HEK293 (cell line): ENCODE results near the gene EIF4G1.
A peak's percentile ranks its signal among the peaks of the same experiment; 100 is the strongest.

ENCODE experiments used
- EGR2 ChIP-seq: fragments of 450-650 bp; formaldehyde crosslinking; IDR thresholded peaks from 2 replicates; pipeline ENCODE4 v1.5.1; 2016; ENCODE audit warnings: low read depth, missing biosample characterization, missing genetic modification characterization
- GLI4 ChIP-seq: fragments of 450-650 bp; formaldehyde crosslinking; IDR thresholded peaks from 2 replicates; pipeline ENCODE4 v1.5.1; 2016; ENCODE audit warnings: missing biosample characterization, missing genetic modification characterization
- IKZF3 ChIP-seq: fragments of 450-650 bp; IDR thresholded peaks from 2 replicates; pipeline ENCODE4 v1.5.0; 2018; ENCODE audit warnings: missing biosample characterization, mild to moderate bottlenecking, missing genetic modification characterization, moderate library complexity
- KLF1 ChIP-seq: fragments of 450-650 bp; formaldehyde crosslinking; IDR thresholded peaks from 2 replicates; pipeline ENCODE4 v1.5.1; 2016; ENCODE audit warnings: missing biosample characterization, missing genetic modification characterization
- KLF16 ChIP-seq: fragments of 450-650 bp; formaldehyde crosslinking; IDR thresholded peaks from 2 replicates; pipeline ENCODE4 v1.5.1; 2017; ENCODE audit warnings: missing biosample characterization, missing genetic modification characterization
- KLF8 ChIP-seq: fragments of 450-650 bp; formaldehyde crosslinking; IDR thresholded peaks from 2 replicates; pipeline ENCODE4 v1.5.1; 2016; ENCODE audit warnings: missing biosample characterization, missing genetic modification characterization
- KLF9 ChIP-seq: fragments of 450-650 bp; formaldehyde crosslinking; IDR thresholded peaks from 2 replicates; pipeline ENCODE4 v1.5.1; 2016; ENCODE audit warnings: missing biosample characterization, missing genetic modification characterization, low read depth
- MZF1 ChIP-seq: fragments of 450-650 bp; formaldehyde crosslinking; IDR thresholded peaks from 2 replicates; pipeline ENCODE4 v1.5.1; 2017; ENCODE audit warnings: missing biosample characterization, missing genetic modification characterization, borderline replicate concordance
- PRDM2 ChIP-seq: fragments of 450-650 bp; formaldehyde crosslinking; IDR thresholded peaks from 2 replicates; pipeline ENCODE4 v1.5.1; 2016; ENCODE audit warnings: missing biosample characterization, missing genetic modification characterization, borderline replicate concordance
- PRDM4 ChIP-seq: fragments of 450-650 bp; formaldehyde crosslinking; IDR thresholded peaks from 2 replicates; pipeline ENCODE4 v1.5.1; 2017; ENCODE audit warnings: missing biosample characterization, missing genetic modification characterization
- SP2 ChIP-seq: fragments of 450-650 bp; formaldehyde crosslinking; IDR thresholded peaks from 2 replicates; pipeline ENCODE4 v1.5.1; 2016; ENCODE audit warnings: missing biosample characterization, missing genetic modification characterization
- TSHZ1 ChIP-seq: fragments of 450-650 bp; formaldehyde crosslinking; IDR thresholded peaks from 2 replicates; pipeline ENCODE4 v1.5.1; 2016; ENCODE audit warnings: missing biosample characterization, missing genetic modification characterization, borderline replicate concordance
- ZBTB44 ChIP-seq: fragments of 450-650 bp; IDR thresholded peaks from 2 replicates; pipeline ENCODE4 v1.5.1; 2018; ENCODE audit warnings: missing biosample characterization, mild to moderate bottlenecking, missing genetic modification characterization
- ZFHX2 ChIP-seq: fragments of 450-650 bp; formaldehyde crosslinking; conservative IDR thresholded peaks from 2 replicates; pipeline ENCODE4 v1.5.1; 2016; ENCODE audit warnings: missing biosample characterization, missing genetic modification characterization
- ZNF140 ChIP-seq: fragments of 450-650 bp; formaldehyde crosslinking; IDR thresholded peaks from 2 replicates; pipeline ENCODE4 v1.5.1; 2016; ENCODE audit warnings: missing biosample characterization, missing genetic modification characterization
- ZNF248 ChIP-seq: fragments of 450-650 bp; formaldehyde crosslinking; IDR thresholded peaks from 2 replicates; pipeline ENCODE4 v1.5.1; 2017; ENCODE audit warnings: missing biosample characterization, missing genetic modification characterization
- ZNF398 ChIP-seq: fragments of 450-650 bp; formaldehyde crosslinking; IDR thresholded peaks from 2 replicates; pipeline ENCODE4 v1.5.1; 2017; ENCODE audit warnings: missing biosample characterization, missing genetic modification characterization
- ZNF423 ChIP-seq: fragments of 450-650 bp; formaldehyde crosslinking; IDR thresholded peaks from 2 replicates; pipeline ENCODE4 v1.5.1; 2016; ENCODE audit warnings: missing biosample characterization, missing genetic modification characterization
- ZNF600 ChIP-seq: fragments of 450-650 bp; formaldehyde crosslinking; IDR thresholded peaks from 2 replicates; pipeline ENCODE4 v1.5.1; 2016; ENCODE audit warnings: missing biosample characterization, missing genetic modification characterization
- ZNF610 ChIP-seq: fragments of 450-650 bp; formaldehyde crosslinking; IDR thresholded peaks from 2 replicates; pipeline ENCODE4 v1.5.1; 2016; ENCODE audit warnings: missing biosample characterization, missing genetic modification characterization, borderline replicate concordance
- ZNF830 ChIP-seq: fragments of 450-650 bp; IDR thresholded peaks from 2 replicates; pipeline ENCODE4 v1.5.0; 2018; ENCODE audit warnings: missing biosample characterization, missing genetic modification characterization, low read depth, mild to moderate bottlenecking, moderate library complexity
- ZSCAN18 ChIP-seq: fragments of 450-650 bp; formaldehyde crosslinking; IDR thresholded peaks from 2 replicates; pipeline ENCODE4 v1.5.1; 2016; ENCODE audit warnings: missing biosample characterization, missing genetic modification characterization

The EIF4G1 gene

GRCh38 chr3:184361932-184362667, 47.7 kb downstream of the EIF4G1 start (continued):
- TF ChIP-seq ZNF398 (tag by site-specific recombination) (no peak), ZSCAN18 (tag by site-specific recombination) (no peak), IKZF3 (tag by site-specific recombination) (peak; percentile 47), KLF8 (tag by site-specific recombination) (peak; percentile 89), ZNF610 (tag by site-specific recombination) (no peak), ZNF248 (tag by site-specific recombination) (no peak), SP2 (tag by site-specific recombination) (peak; percentile 70), EGR2 (tag by site-specific recombination) (peak; percentile 69), ZNF423 (tag by site-specific recombination) (peak; percentile 63; the same call in 1 of the 2 replicates), ZNF600 (peak; percentile 69; the same call in 1 of the 2 replicates), KLF16 (tag by site-specific recombination) (0 out of 2 replicates have a peak, but pooled peaks have one; percentile 13), GLI4 (no peak), PRDM2 (tag by site-specific recombination) (no peak), ZFHX2 (peak; percentile 88), ZNF140 (tag by site-specific recombination) (no peak), PRDM4 (tag by site-specific recombination) (no peak), MZF1 (peak; percentile 57), ZNF830 (tag by site-specific recombination) (no peak), KLF1 (tag by site-specific recombination) (0 out of 2 replicates have a peak, but pooled peaks have one; percentile 7), TSHZ1 (tag by site-specific recombination) (no peak), ZBTB44 (no peak), KLF9 (tag by site-specific recombination) (peak; percentile 88)
